HepG2 (cell line): ENCODE results near the gene SYMPK. TPM values are rescaled to one million over a fixed set of nuclear protein-coding genes. Genes with fewer than 3 reads are reported as not detected.

Source experiments
- AKAP8 ChIP-seq: sonication (generic); formaldehyde crosslinking; IDR thresholded peaks from 2 replicates; pipeline ENCODE4 v1.5.1; 2020; ENCODE audit warnings: mild to moderate bottlenecking, missing genetic modification reagents
- ARID4A ChIP-seq: sonication (generic); formaldehyde crosslinking; IDR thresholded peaks from 2 replicates; pipeline ENCODE4 v1.5.0; 2020; ENCODE audit warnings: mild to moderate bottlenecking, missing genetic modification reagents, borderline replicate concordance
- BRD4 ChIP-seq: sonication (generic); formaldehyde crosslinking; IDR thresholded peaks from 2 replicates; pipeline ENCODE4 v1.4.0; 2020; ENCODE audit warnings: missing genetic modification reagents
- CREB1 ChIP-seq, 2 experiments: fragments of 450-650 bp in 1 of 2; IDR thresholded peaks; 2 replicates each; pipeline ENCODE4 v1.6.1; 2016 to 2017; ENCODE audit warnings: control low read depth in 1 of 2, mild to moderate bottlenecking in 1 of 2, missing compliant biosample characterization in 1 of 2, missing genetic modification characterization in 1 of 2
- EP300 ChIP-seq, 3 experiments: sonication (generic) in 1 of 3; formaldehyde crosslinking in 1 of 3; IDR thresholded peaks; 2 replicates each; pipeline versions ENCODE4 v1.5.1 to v1.6.1; 2011 to 2020; ENCODE audit warnings: low read depth in 2 of 3, low read length in 2 of 3, borderline replicate concordance in 1 of 3, improper control_type of control experiment in 1 of 3, mild to moderate bottlenecking in 1 of 3, missing genetic modification reagents in 1 of 3, moderate library complexity in 1 of 3
- ERF ChIP-seq: IDR thresholded peaks from 2 replicates; pipeline ENCODE4 v1.6.1; 2018; ENCODE audit warnings: missing biosample characterization, missing genetic modification reagents
- ETV5 ChIP-seq: IDR thresholded peaks from 2 replicates; pipeline ENCODE4 v1.6.1; 2018; ENCODE audit warnings: missing biosample characterization, missing genetic modification reagents, inconsistent platforms, borderline replicate concordance
- EZH2 ChIP-seq: conservative IDR thresholded peaks from 2 replicates; pipeline ENCODE4 v1.6.1; 2012; ENCODE audit warnings: mild to moderate bottlenecking, low read depth, low read length, moderate library complexity
- GABPB1 ChIP-seq: IDR thresholded peaks from 2 replicates; pipeline ENCODE4 v1.6.1; 2016; ENCODE audit warnings: mild to moderate bottlenecking, missing genetic modification reagents, moderate library complexity, missing compliant biosample characterization
- HDAC1 ChIP-seq: sonication (generic); formaldehyde crosslinking; IDR thresholded peaks from 2 replicates; pipeline ENCODE4 v1.5.1; 2020; ENCODE audit warnings: mild to moderate bottlenecking, missing genetic modification reagents
- IRF9 ChIP-seq: sonication (generic); formaldehyde crosslinking; IDR thresholded peaks from 2 replicates; pipeline ENCODE4 v1.8.0; 2022; ENCODE audit warnings: missing genetic modification reagents, mild to moderate bottlenecking, borderline replicate concordance
- JARID2 ChIP-seq: sonication (generic); formaldehyde crosslinking; IDR thresholded peaks from 2 replicates; pipeline ENCODE4 v1.8.1; 2023; ENCODE audit warnings: missing genetic modification reagents, inconsistent platforms; ENCODE audit not compliant: insufficient replicate concordance
- KDM4B ChIP-seq: sonication (generic); formaldehyde crosslinking; IDR thresholded peaks from 2 replicates; pipeline ENCODE4 v1.4.0; 2020; ENCODE audit warnings: missing genetic modification reagents
- MIER3 ChIP-seq: IDR thresholded peaks from 2 replicates; pipeline ENCODE4 v1.6.1; 2016; ENCODE audit warnings: missing compliant biosample characterization, borderline replicate concordance
- MNT ChIP-seq: fragments of 450-650 bp; IDR thresholded peaks from 2 replicates; pipeline ENCODE4 v1.6.1; 2016
- NCOR1 ChIP-seq: fragments of 200-600 bp; sonication (generic); IDR thresholded peaks from 2 replicates; pipeline ENCODE4 v1.7.0; 2017; ENCODE audit warnings: antibody characterized with exemption, low read length, borderline replicate concordance
- PHF21A ChIP-seq: sonication (generic); formaldehyde crosslinking; IDR thresholded peaks from 2 replicates; pipeline ENCODE4 v1.5.0; 2020; ENCODE audit warnings: mild to moderate bottlenecking, missing genetic modification reagents
- PRPF4 ChIP-seq: fragments of 200-400 bp; formaldehyde crosslinking; IDR thresholded peaks from 2 replicates; pipeline ENCODE4 v1.6.1; 2016; ENCODE audit warnings: low read length, low read depth; ENCODE audit not compliant: poor library complexity, severe bottlenecking
- SMARCE1 ChIP-seq: fragments of 450-650 bp; IDR thresholded peaks from 2 replicates; pipeline ENCODE4 v1.6.1; 2017; ENCODE audit warnings: borderline replicate concordance
- ZNF441 ChIP-seq: sonication (generic); formaldehyde crosslinking; IDR thresholded peaks from 2 replicates; pipeline ENCODE4 v1.7.0; 2021; ENCODE audit warnings: missing genetic modification reagents, borderline replicate concordance
- polyA plus RNA-seq, 8 experiments: library from polyadenylated mRNA; depleted of rRNA in 3 of 8; stranded (reverse) in 7 of 8; unstranded in 1 of 8; fragments of >200 nt; fragmentation: Illumina TruSeq in 4 of 8; extraction: Trizol in 4 of 8; gene quantifications; 2 replicates each; pipeline versions ENCODE4 v1.2.1 to v1.2.3, GENCODE V29; 2011 to 2016; ENCODE audit warnings: low read depth in 4 of 8, missing spikeins in 1 of 8, mixed read lengths in 1 of 8; ENCODE audit not compliant: insufficient read depth in 1 of 8
- total RNA-seq, 5 experiments: library from RNA; depleted of rRNA; stranded (reverse); fragments of >200 nt; fragmentation: Illumina TruSeq; extraction: Trizol; gene quantifications; 2 replicates each; pipeline ENCODE4 v1.2.3, GENCODE V29; 2016; ENCODE audit warnings: low read depth in 1 of 5
- TF ChIP-seq, protein P1 (sequence below): IDR thresholded peaks from 2 replicates; pipeline ENCODE4 v1.6.1; 2016

SYMPK gene
- total and polyA plus RNA-seq, 2 of the 13 experiments (the other 11 are each of a cell fraction or from before 2014, with no cell fraction given): 21.9 to 55.7 TPM

DNA sequence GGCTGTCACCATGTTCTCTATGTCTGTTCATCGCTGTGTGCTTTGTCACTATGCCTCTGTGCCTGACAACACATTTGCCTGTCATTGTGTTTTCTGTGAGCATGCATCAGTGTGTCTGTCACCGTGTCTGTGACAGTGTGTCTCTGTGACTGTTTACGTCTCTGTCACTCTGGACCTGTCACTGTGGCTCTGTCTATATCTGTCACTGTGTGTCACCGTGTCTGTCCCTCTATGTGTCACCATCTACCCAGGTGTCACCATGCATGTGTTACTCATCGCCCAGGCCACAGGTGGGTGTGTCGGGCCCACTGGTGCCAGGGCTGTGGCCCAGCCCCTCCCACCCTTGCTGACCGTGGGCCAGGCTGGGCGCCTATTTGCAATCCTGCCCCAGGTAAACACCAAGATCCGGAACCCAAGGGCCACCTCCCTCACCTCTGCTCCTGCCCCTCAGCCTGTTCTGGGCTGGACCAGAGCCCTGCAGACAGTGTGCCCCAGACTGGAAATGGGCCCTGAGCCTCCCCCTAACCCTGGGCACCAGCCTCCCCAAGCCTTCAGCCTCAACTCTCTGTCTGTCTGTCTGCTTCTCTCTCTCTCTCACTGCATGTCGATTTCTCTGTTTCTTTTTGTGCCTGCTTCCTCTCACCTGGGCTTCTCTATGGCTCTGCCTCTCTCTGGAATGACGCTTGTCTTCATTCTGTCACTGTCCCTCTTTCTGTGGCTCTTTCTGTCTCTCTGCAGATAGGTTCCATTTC, 15.3 kb upstream of the SYMPK start (continued):
- 0 out of 4 replicates have a peak, but pooled peaks of 1 of the 2 experiments have one; percentile 28 for TF ChIP-seq EP300 (IDR thresholded peaks at IDR 0.05; ENCODE audit: low read depth in 2 of 2, low read length in 2 of 2)
- peak; percentile 46; the same call in 1 of the 2 replicates for TF ChIP-seq EP300 (CRISPR knock-in tag; IDR thresholded peaks at IDR 0.05; ENCODE audit: borderline replicate concordance)
- TF ChIP-seq, protein P1, sequence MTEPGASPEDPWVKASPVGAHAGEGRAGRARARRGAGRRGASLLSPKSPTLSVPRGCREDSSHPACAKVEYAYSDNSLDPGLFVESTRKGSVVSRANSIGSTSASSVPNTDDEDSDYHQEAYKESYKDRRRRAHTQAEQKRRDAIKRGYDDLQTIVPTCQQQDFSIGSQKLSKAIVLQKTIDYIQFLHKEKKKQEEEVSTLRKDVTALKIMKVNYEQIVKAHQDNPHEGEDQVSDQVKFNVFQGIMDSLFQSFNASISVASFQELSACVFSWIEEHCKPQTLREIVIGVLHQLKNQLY (CRISPR knock-in tag): peak; percentile 52; the same call in 1 of the 2 replicates
- TF ChIP-seq EZH2: no peak
- peak; percentile 85 for TF ChIP-seq ETV5 (CRISPR knock-in tag)
- TF ChIP-seq IRF9: 0 out of 2 replicates have a peak, but pooled peaks have one; percentile 49
- peak; percentile 27 for TF ChIP-seq JARID2
- TF ChIP-seq PRPF4: no peak
- peak; percentile 39; the same call in 1 of the 2 replicates for TF ChIP-seq MIER3
- TF ChIP-seq NCOR1: no peak
- TF ChIP-seq ARID4A: peak; percentile 65
- TF ChIP-seq HDAC1 (CRISPR knock-in tag): peak; percentile 78
- peak; percentile 58; the same call in 1 of the 2 replicates for TF ChIP-seq GABPB1 (CRISPR knock-in tag)
- TF ChIP-seq PHF21A (CRISPR knock-in tag): peak; percentile 76
- peak; percentile 83 for TF ChIP-seq MNT
- TF ChIP-seq CREB1 (IDR thresholded peaks at IDR 0.05): peak; percentile 83
- no peak; the same call in 1 of the 2 replicates for TF ChIP-seq CREB1 (CRISPR knock-in tag; IDR thresholded peaks at IDR 0.05)
- TF ChIP-seq ZNF441: peak; percentile 62; the same call in 1 of the 2 replicates
- 0 out of 2 replicates have a peak, but pooled peaks have one; percentile 32 for TF ChIP-seq ERF (CRISPR knock-in tag)
- TF ChIP-seq SMARCE1: no peak
- TF ChIP-seq BRD4 (CRISPR knock-in tag): no peak
- peak; percentile 36; the same call in 1 of the 2 replicates for TF ChIP-seq AKAP8 (CRISPR knock-in tag)
- no peak for TF ChIP-seq KDM4B (CRISPR knock-in tag)
